IMR-90 (cell line): ENCODE measurements around the gene GRID1. TPM values are rescaled to one million over a fixed set of nuclear protein-coding genes. Genes with fewer than 3 reads are reported as not detected.

Experiments used
- ATAC-seq: fragments of 200-7000 bp; cut with Tn5 transposase; 2 replicates; pipeline ENCODE4 v1.9.1; 2020; ENCODE audit warnings: low read depth, mild to moderate bottlenecking, moderate library complexity
- BruUV-seq: library from RNA; stranded (reverse); fragments of 400-500 nt; replicated peaks from 2 replicates; lab custom pipeline; 2021; lab: Mats Ljungman, UMichigan
- CTCF ChIA-PET: fragments of 300-600 bp; formaldehyde crosslinking; extraction: SDS; loops from one replicate; lab custom pipeline; 2021; ENCODE audit warnings: antibody characterized with exemption; lab: Yijun Ruan, JAX
- POLR2A ChIA-PET: fragments of 300-600 bp; sonication (Branson Sonifier 250); formaldehyde crosslinking; loops from one replicate; lab custom pipeline; 2022; ENCODE audit warnings: antibody characterized with exemption; ENCODE audit not compliant: unreplicated experiment; lab: Charles Lee
- DNase-seq: peaks from one replicate; pipeline ENCODE4 v3.0.0; 2013
- H2AFZ ChIP-seq: replicated peaks from 2 replicates; pipeline ENCODE3; 2013; ENCODE audit warnings: low read length, mild to moderate bottlenecking; ENCODE audit not compliant: poor library complexity
- H2AK5ac ChIP-seq: 2 replicates; pipeline ENCODE4 v1.6.1; 2013; ENCODE audit warnings: low read depth, low read length, inconsistent platforms
- H2AK9ac ChIP-seq: replicated peaks from 2 replicates; pipeline ENCODE3; 2013; ENCODE audit warnings: mild to moderate bottlenecking, low read depth, low read length, moderate library complexity; ENCODE audit not compliant: poor library complexity
- H2BK120ac ChIP-seq: 2 replicates; pipeline ENCODE4 v1.6.1; 2013; ENCODE audit warnings: low read depth, low read length, inconsistent platforms
- H2BK15ac ChIP-seq: 3 replicates; pipeline ENCODE4 v1.6.1; 2013; ENCODE audit warnings: low read depth, low read length, inconsistent platforms
- H2BK20ac ChIP-seq: 2 replicates; pipeline ENCODE4 v1.6.1; 2013; ENCODE audit warnings: low read depth, mild to moderate bottlenecking, inconsistent platforms, low read length, moderate library complexity
- H2BK5ac ChIP-seq: 2 replicates; pipeline ENCODE4 v1.6.1; 2013; ENCODE audit warnings: mild to moderate bottlenecking, low read depth, low read length, inconsistent platforms; ENCODE audit not compliant: poor library complexity, severe bottlenecking
- H3K14ac ChIP-seq: replicated peaks from 2 replicates; pipeline ENCODE4 v1.6.1; 2013; ENCODE audit warnings: low read depth, low read length, inconsistent platforms
- H3K18ac ChIP-seq: 2 replicates; pipeline ENCODE4 v1.6.1; 2013; ENCODE audit warnings: low read depth, low read length, control low read depth
- H3K23ac ChIP-seq: 2 replicates; pipeline ENCODE4 v1.6.1; 2013; ENCODE audit warnings: low read depth, low read length, inconsistent platforms
- H3K27ac ChIP-seq: 2 replicates; pipeline ENCODE4 v1.5.1; 2013; ENCODE audit warnings: mild to moderate bottlenecking, control low read depth, low read length; ENCODE audit not compliant: insufficient read depth
- H3K27me3 ChIP-seq: 2 replicates; pipeline ENCODE4 v1.6.1; 2013; ENCODE audit warnings: low read length; ENCODE audit not compliant: control insufficient read depth, insufficient read depth
- H3K36me3 ChIP-seq: 2 replicates; pipeline ENCODE4 v1.6.1; 2013; ENCODE audit warnings: low read length, mixed read lengths; ENCODE audit not compliant: control insufficient read depth, insufficient read depth
- H3K4ac ChIP-seq: 2 replicates; pipeline ENCODE4 v1.6.1; 2013; ENCODE audit warnings: low read depth, low read length, inconsistent platforms
- H3K4me1 ChIP-seq: 2 replicates; pipeline ENCODE4 v1.6.1; 2013; ENCODE audit warnings: low read length, mixed read lengths; ENCODE audit not compliant: control insufficient read depth, insufficient read depth
- H3K4me2 ChIP-seq: 2 replicates; pipeline ENCODE4 v1.6.1; 2013; ENCODE audit warnings: low read depth, mild to moderate bottlenecking, control low read depth, low read length, moderate library complexity
- H3K4me3 ChIP-seq: 2 replicates; pipeline ENCODE4 v1.5.1; 2013; ENCODE audit warnings: low read depth, mild to moderate bottlenecking, control low read depth, low read length, moderate library complexity; ENCODE audit not compliant: insufficient read depth
- H3K56ac ChIP-seq: 2 replicates; pipeline ENCODE4 v1.6.1; 2013; ENCODE audit warnings: low read length, inconsistent platforms; ENCODE audit not compliant: insufficient read depth; ENCODE audit errors: extremely low read depth
- H3K79me1 ChIP-seq, 2 experiments: 2 replicates each; pipeline ENCODE4 v1.6.1; 2013; ENCODE audit warnings: low read length in 2 of 2, inconsistent platforms in 1 of 2, low read depth in 1 of 2
- H3K9ac ChIP-seq: 2 replicates; pipeline ENCODE4 v1.6.1; 2013; ENCODE audit warnings: low read depth, low read length, control low read depth
- H3K9me1 ChIP-seq: 2 replicates; pipeline ENCODE4 v1.6.1; 2013; ENCODE audit warnings: low read length, inconsistent platforms; ENCODE audit not compliant: insufficient read depth
- H3K9me3 ChIP-seq: 2 replicates; pipeline ENCODE4 v1.6.1; 2013; ENCODE audit warnings: low read length; ENCODE audit not compliant: control insufficient read depth, insufficient read depth
- H4K20me1 ChIP-seq: 2 replicates; pipeline ENCODE4 v1.6.1; 2013; ENCODE audit warnings: low read length, inconsistent platforms; ENCODE audit not compliant: insufficient read depth
- H4K5ac ChIP-seq: 2 replicates; pipeline ENCODE4 v1.6.1; 2013; ENCODE audit warnings: mild to moderate bottlenecking, low read depth, low read length, control low read depth
- H4K8ac ChIP-seq, 2 experiments: 2 replicates each; pipeline ENCODE4 v1.6.1; 2013; ENCODE audit warnings: low read depth in 2 of 2, low read length in 2 of 2, control low read depth in 1 of 2, inconsistent platforms in 1 of 2
- H4K91ac ChIP-seq: 2 replicates; pipeline ENCODE4 v1.6.1; 2013; ENCODE audit warnings: low read depth, low read length, inconsistent platforms; ENCODE audit not compliant: insufficient read depth
- BHLHE40 ChIP-seq: fragments of 150-350 bp; IDR thresholded peaks from 2 replicates; pipeline ENCODE4 v1.6.1; 2016; ENCODE audit warnings: mild to moderate bottlenecking, low read depth, low read length
- CEBPB ChIP-seq: IDR thresholded peaks from 2 replicates; pipeline ENCODE4 v1.6.1; 2012; ENCODE audit warnings: low read depth, low read length, improper control_type of control experiment
- CHD1 ChIP-seq: IDR thresholded peaks from 2 replicates; pipeline ENCODE4 v1.6.1; 2012; ENCODE audit warnings: low read depth, low read length, improper control_type of control experiment
- CTCF ChIP-seq: conservative IDR thresholded peaks from 2 replicates; pipeline ENCODE4 v1.5.1; 2012; ENCODE audit warnings: mild to moderate bottlenecking, low read depth, low read length, improper control_type of control experiment
- FOS ChIP-seq: fragments of 150-350 bp; IDR thresholded peaks from 2 replicates; pipeline ENCODE4 v1.6.1; 2016; ENCODE audit warnings: low read depth, low read length
- MAZ ChIP-seq: IDR thresholded peaks from 2 replicates; pipeline ENCODE4 v1.6.1; 2012; ENCODE audit warnings: low read depth, mild to moderate bottlenecking, low read length, improper control_type of control experiment, moderate library complexity, borderline replicate concordance
- POLR2A ChIP-seq: IDR thresholded peaks from 2 replicates; pipeline ENCODE4 v1.6.1; 2012; ENCODE audit warnings: mild to moderate bottlenecking, low read depth, low read length
- RAD21 ChIP-seq: IDR thresholded peaks from 2 replicates; pipeline ENCODE4 v1.6.1; 2012; ENCODE audit warnings: low read length, improper control_type of control experiment
- RCOR1 ChIP-seq: IDR thresholded peaks from 2 replicates; pipeline ENCODE4 v1.6.1; 2012; ENCODE audit warnings: mild to moderate bottlenecking, low read length, improper control_type of control experiment; ENCODE audit not compliant: insufficient replicate concordance
- SMC3 ChIP-seq: fragments of 150-350 bp; IDR thresholded peaks from 2 replicates; pipeline ENCODE4 v1.6.1; 2016; ENCODE audit warnings: low read depth, mild to moderate bottlenecking, antibody characterized with exemption, low read length, moderate library complexity
- WGBS, 2 experiments: methylation state at CpG; one replicate each; pipeline versions ENCODE4 v1.1.5 to v1.1.7; 2013; ENCODE audit warnings: missing lambda C conversion rate in 2 of 2; ENCODE audit not compliant: insufficient read length in 1 of 2; ENCODE audit errors: extremely low coverage in 2 of 2; 5-methylcytosine and 5-hydroxymethylcytosine counted together
- dilution Hi-C: fragments of 300-500 bp; cut with HindIII; formaldehyde crosslinking; loops from one replicate; pipeline ENCODE4 v1.14.3; 2018; ENCODE audit warnings: low sequenced_read_pairs; ENCODE audit not compliant: unreplicated experiment
- in situ Hi-C: fragments of 300-500 bp; cut with MboI; formaldehyde crosslinking; loops from 3 replicates; pipeline ENCODE4 v1.14.3; 2019; ENCODE audit warnings: low sequenced_read_pairs, inconsistent platforms, mixed read lengths
- intact Hi-C: fragments of 100-400 bp; cut with micrococcal nuclease; formaldehyde crosslinking; loops from 2 replicates; pipeline ENCODE4 v1.10.0; 2022
- polyA plus RNA-seq, 3 experiments: library from polyadenylated mRNA; depleted of rRNA; stranded (reverse); fragments of >200 nt; gene quantifications; 2 replicates each; pipeline ENCODE4 v1.2.3, GENCODE V29; 2012; ENCODE audit warnings: low replicate concordance in 1 of 3
- total RNA-seq: library from RNA; depleted of rRNA; stranded (reverse); fragments of >200 nt; gene quantifications from 2 replicates; pipeline ENCODE4 v1.2.3, GENCODE V29; 2012
- TF ChIP-seq, protein P1 (sequence below): fragments of 150-350 bp; IDR thresholded peaks from 2 replicates; pipeline ENCODE4 v1.6.1; 2017; ENCODE audit warnings: mild to moderate bottlenecking, antibody characterized with exemption, low read length, low read depth

Gene GRID1
- total and polyA plus RNA-seq, 2 of the 4 experiments (the other 2 are of a cell fraction) = not detected

DNA sequence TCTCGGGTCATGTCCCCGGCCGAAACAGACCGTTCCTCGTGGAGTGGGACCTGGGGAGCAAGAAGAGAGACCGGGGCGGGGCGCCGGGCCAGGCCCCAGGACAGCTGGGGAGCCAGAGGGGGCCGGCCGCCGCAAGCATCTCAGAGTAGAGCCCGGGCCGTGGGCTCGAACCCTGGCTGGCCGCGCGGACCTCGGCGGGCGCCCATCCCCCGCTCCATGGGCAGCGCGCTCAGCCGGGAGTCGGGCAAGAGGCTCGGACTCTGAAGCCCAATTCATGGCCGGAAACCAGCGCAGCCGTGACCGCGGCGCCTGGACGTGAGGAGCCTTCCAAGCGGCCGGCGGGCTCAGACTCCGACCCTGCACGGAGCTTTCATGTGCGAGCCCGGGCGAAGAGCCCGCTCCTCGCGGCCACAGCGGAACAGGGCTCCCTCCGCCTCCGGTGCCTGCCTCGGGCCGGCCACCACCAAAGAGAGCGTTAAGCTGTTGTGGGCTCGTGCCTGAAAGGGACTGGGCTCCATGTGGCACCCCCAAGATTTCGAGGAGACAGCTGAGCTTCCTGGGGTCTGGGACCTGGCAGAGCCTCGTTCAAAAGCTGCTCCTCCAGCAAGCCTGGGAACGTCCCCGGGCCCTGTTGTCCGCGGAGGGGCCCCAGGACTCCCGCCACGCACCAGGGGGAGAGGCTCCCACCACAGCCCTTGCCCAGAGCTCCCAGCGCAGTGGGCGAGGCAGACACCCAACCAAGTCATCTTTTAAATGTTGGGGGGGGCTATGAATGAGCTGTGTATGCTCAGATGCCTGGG lies 757 bp upstream of the GRID1 start:
- Histone ChIP-seq H3K36me3 (no peaks in the 10 kb centered on the region), H3K9me3 (peaks cover 2% of the 10 kb centered on the region; the same call in 1 of the 2 replicates), H2AK9ac (peak overlapping the region; percentile 7), H3K4ac (no peak overlapping the region), H3K27ac (no peak overlapping the region), H2BK5ac (no peak overlapping the region), H3K4me1 (no peaks in the 10 kb centered on the region; the same call in 1 of the 2 replicates), H3K27me3 (peaks cover 91% of the 10 kb centered on the region), H2BK15ac (no peak overlapping the region), H3K9me1 (0 out of 2 replicates have a peak, but pooled peaks cover 2% of the 10 kb centered on the region), H2AK5ac (no peak overlapping the region), H3K14ac (no peak overlapping the region), H2BK120ac (no peak overlapping the region), H4K8ac (no peak overlapping the region), H4K91ac (no peak overlapping the region), H3K56ac (no peak overlapping the region), H2BK20ac (no peak overlapping the region), H4K5ac (no peak overlapping the region), H3K18ac (no peak overlapping the region), H3K23ac (no peak overlapping the region), H3K9ac (no peak overlapping the region), H3K79me1 (no peaks in the 10 kb centered on the region), H2AFZ (peak overlapping the region; percentile 68), H4K20me1 (no peaks in the 10 kb centered on the region; the same call in none of the 2 replicates), H3K4me3 (no peak overlapping the region; the same call in 1 of the 2 replicates), H3K4me2 (no peak overlapping the region; the same call in 1 of the 2 replicates)
- no peak for DNase-seq
- in situ Hi-C loops (no loop called here), intact Hi-C loops (no loop called here), dilution Hi-C loops (no loop called here)
- peak; percentile 12; the same call in 1 of the 2 replicates for ATAC-seq
- ChIA-PET CTCF (no interaction called here), POLR2A (no interaction called here)
- no peak for TF ChIP-seq POLR2A
- TF ChIP-seq CHD1 = no peak
- no peak for TF ChIP-seq RCOR1
- no peak for TF ChIP-seq RAD21
- TF ChIP-seq SMC3 = no peak
- TF ChIP-seq, protein P1, sequence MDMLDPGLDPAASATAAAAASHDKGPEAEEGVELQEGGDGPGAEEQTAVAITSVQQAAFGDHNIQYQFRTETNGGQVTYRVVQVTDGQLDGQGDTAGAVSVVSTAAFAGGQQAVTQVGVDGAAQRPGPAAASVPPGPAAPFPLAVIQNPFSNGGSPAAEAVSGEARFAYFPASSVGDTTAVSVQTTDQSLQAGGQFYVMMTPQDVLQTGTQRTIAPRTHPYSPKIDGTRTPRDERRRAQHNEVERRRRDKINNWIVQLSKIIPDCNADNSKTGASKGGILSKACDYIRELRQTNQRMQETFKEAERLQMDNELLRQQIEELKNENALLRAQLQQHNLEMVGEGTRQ = no peak
- no peak for TF ChIP-seq BHLHE40
- TF ChIP-seq FOS = no peak
- TF ChIP-seq MAZ = no peak
- TF ChIP-seq CEBPB = no peak
- no peak for TF ChIP-seq CTCF
- no TSS peak for BruUV-seq
- 5% methylated on average over 20 of the region's 62 CpGs; no CpG with 5 or more reads in 1 of the 2 experiments for WGBS, 2 experiments
